Stimulated activated CD4-positive, alpha-beta T cell treated with anti-CD3 and anti-CD28 coated beads, Interleukin-15, amount 100 ng/mL, for 24 hours (primary cell): ENCODE measurements around the gene CMTR1.
"Not testable (repeated sequence)": the region's sequence is repeated elsewhere in the genome, so short reads cannot be mapped to it uniquely, and the experiment has no call there.

Experiments used
- DNase-seq: peaks from one replicate; pipeline ENCODE4 v3.0.0-alpha.2; 2020

Gene CMTR1

DNA sequence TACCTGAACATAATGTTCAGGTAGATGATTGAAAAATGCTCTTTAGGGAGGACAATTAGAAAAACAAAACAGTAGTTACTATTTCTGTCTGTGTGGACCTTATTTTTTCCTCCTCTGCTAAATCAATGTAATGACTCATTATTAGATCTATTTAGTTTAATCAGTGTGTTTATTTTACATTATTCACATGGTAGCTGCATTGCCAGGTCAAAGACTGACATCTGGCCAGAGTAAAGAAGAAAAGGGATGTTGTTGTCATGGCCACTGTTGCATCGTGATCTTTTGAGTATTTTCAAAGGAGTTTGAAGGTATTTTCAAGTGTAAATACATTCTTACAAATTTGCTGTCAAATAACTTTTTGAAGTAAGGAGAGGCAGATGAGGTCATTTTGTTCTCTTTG is 5.9 kb downstream of the CMTR1 start:
- no peak for DNase-seq

GRCh38 chr6:37441651-37442050 is 8.6 kb downstream of the CMTR1 start:
- DNase-seq, result no peak

- no peak for DNase-seq
Measured at GRCh38 chr6:37442416-37443215, 9.6 kb downstream of the CMTR1 start.

DNA sequence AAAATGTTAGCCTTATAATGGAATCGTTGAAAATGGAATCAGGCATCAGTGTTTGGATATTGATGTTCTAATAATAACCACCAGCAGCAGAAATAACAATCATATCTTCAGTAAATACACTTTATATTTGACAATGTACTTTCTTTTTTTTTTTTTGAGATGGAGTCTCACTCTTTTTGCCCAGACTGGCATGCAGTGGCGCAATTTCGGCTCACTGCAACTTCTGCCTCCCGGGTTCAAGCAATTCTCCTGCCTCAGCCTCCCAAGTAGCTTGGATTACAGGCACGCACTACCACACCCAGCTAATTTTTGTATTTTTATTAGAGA is 10.2 kb downstream of the CMTR1 start:
- DNase-seq, result not testable (repeated sequence)

GRCh38 chr6:37449984-37450383 is 17.0 kb downstream of the CMTR1 start:
- DNase-seq, result no peak

DNA sequence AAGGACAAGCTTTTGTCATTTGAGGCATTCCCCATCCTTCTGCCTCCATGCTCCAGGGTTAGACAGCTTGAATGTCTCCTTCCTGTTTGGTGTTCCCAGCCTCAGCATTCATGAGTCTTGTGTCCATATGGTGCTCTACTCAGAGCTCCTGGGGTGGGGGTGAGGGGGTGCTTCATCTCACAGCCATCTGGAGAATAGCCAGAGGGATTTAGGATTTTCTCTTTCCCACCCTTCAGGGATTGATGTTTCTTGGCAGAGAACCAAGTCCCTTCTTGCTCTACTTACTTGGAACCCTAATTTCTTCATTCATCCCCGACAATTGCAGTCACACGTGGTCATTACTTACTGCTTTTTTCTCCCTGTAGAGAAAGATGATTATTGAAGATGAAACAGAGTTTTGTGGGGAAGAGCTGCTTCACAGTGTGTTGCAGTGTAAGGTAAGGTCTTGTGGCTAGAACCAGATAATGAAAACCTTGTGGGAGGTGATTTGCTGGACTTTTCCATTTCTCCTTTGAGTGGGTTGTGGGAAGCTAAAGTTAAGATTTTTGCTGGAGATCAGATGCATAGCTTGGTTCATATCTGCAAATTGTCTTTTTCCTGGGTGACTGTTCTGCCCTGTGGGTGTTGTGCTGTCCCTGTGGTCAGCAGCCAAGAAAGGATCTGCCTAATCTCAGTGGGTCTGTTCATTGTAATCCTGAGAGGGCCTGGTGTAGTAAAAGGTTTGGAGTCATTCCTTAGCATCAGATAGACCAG is 18.6 kb downstream of the CMTR1 start:
- no peak for DNase-seq

DNA sequence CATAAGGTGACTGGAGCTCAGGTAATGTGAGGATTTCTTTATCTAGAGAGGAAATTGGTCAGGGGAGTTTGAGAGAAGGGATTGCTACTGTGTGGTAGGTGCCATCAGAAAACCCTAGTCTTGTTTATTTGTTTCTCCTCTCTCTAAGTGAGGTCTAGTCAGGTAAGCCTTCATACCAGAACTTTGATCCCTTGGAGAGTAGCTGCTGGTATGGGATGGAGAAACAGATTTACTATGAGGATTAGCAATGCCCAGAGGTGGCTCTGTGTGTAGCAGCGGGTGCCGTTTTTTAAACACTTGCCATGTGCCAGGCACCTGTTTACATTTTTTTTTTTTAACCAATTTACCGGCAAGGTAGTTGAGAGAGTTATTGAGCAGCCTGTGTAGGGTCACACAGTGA is 19.5 kb downstream of the CMTR1 start:
- DNase-seq, result no peak

DNA sequence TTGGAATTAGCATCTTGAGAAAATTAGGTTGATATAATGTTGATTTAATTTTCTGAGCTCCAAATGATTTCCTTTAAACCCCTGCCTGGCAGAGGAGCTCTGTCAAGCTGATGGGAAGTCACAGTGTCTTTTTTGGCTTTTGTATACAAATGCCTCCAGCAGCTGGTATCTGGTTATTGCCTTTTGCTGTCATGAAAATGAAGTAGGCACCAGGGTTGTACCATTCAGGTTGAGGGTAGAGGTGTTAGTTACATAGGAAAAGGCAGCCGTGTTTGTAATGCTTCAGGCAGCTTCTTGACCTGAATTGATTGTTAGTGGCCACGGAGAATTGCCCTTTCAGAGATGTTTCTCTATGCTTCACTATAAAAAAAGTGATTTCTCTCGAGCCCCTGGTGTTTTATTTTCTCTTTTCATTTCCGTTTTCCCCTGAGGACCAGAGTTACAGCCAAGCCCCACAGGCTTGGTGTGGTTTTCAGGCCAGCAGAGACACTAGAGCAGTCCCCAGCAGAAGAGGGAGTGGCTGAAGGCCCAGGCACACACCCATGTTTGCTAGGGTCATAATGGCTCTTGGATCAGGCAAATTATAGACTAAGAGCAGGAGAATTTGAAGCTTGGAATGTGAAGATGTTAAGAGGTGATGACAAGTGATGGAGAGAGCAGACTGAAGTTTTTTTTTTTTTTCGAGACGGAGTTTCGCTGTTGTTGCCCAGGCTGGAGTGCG is 21.6 kb downstream of the CMTR1 start:
- no peak for DNase-seq

- no peak for DNase-seq
Measured at GRCh38 chr6:37456126-37456525, 23.1 kb downstream of the CMTR1 start.

DNA sequence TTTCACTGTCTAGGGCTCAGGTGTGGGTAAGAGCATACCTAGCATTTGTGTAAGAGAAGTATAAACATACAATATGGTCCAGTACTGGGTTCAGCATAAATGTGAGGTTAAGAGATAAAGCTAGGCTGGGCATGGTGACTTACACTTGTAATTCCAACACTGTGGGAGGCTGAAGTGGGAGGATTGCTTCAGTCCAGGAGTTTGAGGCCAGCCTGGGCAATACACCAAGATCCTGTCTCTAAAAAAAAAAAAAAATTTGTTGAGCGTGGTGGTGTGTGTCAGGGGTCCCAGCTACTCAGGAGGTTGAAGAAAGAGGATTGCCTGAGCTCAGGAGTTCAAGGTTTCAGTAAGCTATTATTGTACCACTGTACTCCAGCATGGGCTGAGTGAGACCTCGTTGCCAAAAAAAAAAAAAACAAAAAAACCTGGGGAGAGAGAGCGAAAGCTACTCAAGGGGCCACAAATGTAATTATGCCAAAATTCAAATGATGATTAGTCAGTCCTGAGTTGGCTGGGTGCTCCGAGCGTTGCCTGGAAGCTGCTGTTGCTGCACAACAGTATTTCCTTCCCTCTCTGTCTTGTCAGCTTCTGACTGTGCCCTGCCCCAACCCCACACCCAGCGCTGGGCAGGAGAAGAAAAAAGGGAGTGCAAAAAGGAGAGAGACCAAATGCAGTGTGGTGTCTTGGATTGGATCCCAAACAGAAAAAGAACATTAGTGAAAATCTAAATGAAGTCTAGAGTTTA is 24.0 kb downstream of the CMTR1 start:
- no peak for DNase-seq

DNA sequence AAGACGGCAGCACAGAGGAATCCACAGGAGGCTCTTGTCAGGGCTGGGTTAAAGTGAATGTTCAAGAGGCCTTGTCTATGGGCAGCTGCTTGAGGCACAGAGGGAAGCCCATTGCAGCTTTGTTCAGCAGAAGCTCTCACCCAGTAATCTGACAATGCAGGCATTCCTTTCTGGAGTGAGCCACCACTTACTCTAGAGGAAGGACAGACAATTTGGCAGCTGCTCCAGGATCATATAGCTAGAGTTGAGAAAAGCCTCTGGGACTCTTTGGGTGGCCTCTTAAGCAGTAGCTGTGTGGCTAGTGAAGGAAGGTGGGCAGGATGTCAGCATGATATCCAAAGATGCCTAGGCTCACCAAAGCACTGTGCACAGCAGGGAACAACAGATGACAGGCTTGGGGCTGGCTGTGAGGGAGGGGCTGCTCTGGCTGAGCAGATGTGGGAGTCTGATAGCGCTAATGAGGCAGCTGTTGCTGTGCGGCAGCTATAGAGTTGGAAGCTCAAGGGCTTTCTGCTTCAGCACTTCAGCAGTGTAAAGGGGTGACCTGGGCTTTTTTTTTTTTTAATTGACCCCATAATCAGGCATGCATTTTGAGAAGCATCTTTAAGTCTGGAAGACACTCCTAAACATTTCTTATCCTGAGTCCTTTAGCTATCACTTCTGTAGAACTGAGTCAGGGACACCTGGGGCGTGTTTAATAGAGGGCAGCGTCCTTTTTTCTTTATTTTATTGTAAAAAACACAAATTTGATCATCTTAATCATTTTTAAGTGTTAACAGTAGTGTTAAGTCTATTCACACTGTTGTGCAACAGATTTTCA is 27.2 kb downstream of the CMTR1 start:
- no peak for DNase-seq

- no peak for DNase-seq
Measured at GRCh38 chr6:37460805-37461204, 27.8 kb downstream of the CMTR1 start.

DNA sequence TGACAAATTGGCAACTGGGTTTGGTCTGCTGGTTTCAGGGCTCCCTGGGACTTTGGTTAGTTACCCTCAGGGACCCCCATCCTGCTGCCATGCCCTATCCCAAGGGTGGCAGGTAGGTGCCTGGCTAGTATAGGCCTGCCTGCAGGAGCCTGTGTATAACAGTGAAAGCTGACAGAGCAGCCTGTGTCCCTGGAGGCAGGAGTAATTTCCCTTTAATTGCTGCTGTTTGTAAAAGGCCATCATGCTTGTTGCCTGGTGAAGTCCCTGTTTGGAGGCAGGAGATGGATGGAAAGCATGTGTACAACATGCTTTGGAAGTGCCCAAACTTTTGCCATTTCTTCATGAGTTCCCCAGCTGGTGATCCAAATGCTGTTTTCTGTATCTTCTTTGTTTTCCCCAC is 30.1 kb downstream of the CMTR1 start:
- no peak for DNase-seq

GRCh38 chr6:37467718-37468117 is 34.7 kb downstream of the CMTR1 start:
- DNase-seq, result no peak

- no peak for DNase-seq
Measured at GRCh38 chr6:37473364-37474095, 40.5 kb downstream of the CMTR1 start.

DNA sequence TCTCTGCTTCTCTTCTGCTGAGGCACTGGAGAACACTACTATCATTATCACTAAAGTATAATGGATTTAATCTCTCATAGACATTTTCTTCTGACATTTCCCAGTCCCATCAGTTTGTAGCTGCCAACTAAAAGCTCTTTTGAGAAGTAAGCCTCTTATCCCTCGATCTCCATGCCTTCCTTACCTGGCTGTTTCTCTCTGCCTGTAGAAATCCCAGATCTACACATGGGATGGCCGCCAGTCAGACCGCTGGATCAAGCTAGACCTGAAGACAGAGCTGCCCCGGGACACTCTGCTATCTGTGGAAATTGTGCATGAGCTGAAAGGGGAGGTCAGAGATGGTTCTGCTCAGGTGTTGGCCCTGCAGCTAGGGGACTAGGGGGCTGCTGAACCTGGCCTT is 41.3 kb downstream of the CMTR1 start:
- no peak for DNase-seq

DNA sequence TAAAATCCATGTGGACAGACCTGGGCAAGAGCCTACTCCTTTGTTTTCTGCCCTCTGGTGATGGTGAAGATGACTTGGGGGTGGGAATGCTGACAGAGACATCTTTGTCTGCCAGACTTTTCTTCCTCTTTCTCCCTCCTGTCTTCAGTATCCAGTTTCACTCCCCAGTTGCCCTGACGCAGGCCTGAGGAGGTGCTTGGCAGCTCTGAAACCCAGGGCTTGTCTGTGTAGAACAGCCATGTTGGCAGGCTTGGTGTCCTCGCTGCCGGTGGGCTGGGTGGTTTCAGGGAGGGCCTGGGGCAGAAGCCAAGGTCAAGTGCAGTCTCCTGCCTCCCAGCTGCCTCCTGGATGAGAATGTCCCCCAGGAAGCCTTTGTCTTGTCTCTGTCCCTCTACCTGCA is 44.2 kb downstream of the CMTR1 start:
- no peak for DNase-seq

- DNase-seq, result no peak
Measured at GRCh38 chr6:37477656-37478435, 44.8 kb downstream of the CMTR1 start.

DNA sequence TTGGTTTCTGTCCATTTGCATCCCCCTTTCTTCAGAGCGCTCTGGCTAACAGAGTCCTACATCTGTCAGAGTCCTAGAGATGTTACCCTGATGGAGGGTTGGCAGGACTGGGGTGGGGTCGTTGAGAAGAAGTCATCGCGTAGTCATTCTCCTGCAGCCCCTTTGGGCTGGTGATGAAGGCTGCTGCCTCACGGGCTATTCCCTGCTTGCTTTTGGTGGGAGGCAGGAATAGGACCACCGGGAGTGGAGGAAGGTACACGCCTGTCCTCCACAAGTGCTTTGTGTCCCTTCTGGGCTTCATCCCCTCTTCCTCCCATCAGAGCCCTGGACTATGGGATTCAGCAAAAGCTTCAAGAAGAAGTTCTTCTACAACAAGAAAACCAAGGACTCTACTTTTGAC is 45.8 kb downstream of the CMTR1 start:
- no peak for DNase-seq

DNA sequence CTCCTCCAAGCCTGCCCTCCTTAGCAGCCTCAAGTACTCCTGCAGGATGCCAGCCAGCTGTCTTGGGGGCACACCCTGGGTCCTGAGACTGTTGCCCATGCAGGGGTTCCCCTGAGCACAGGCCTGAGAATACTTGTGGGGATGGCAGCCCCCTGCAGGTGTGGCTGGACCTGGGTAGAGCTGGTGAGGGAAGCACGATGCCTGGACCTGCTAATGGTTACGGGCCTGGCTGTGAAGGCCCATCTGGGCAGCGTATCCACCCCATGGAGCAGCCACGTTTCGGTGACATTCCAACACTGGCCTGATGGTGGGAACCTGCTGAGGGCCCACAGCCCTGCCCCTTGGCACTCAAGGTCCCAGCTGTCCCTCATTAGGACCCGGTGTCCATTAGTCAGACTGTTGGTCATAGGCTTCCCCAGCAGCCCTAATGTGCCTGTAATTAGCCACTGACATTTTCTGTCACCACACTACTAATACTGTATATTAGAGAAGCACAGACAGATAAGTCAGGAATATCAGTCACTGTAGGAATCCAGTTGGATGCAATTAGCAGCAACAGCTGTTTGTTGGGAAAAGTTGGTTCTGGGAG is 46.3 kb downstream of the CMTR1 start:
- no peak for DNase-seq
